Adipocyte (in vitro differentiated cells): ENCODE results near the gene CYP24A1.

ENCODE experiments used
- DNase-seq: peaks from one replicate; pipeline ENCODE4 v3.0.0-alpha.2; 2015; ENCODE audit warnings: low read depth
- H3K27me3 ChIP-seq: replicated peaks from 2 replicates; pipeline ENCODE4 v1.7.0; 2013; ENCODE audit warnings: mild to moderate bottlenecking, low read length, moderate library complexity; ENCODE audit not compliant: control insufficient read depth, insufficient read depth
- H3K36me3 ChIP-seq: 2 replicates; pipeline ENCODE4 v1.7.0; 2013; ENCODE audit warnings: low read length, mild to moderate bottlenecking, moderate library complexity; ENCODE audit not compliant: control insufficient read depth, insufficient read depth, severe bottlenecking
- H3K4me1 ChIP-seq: 2 replicates; pipeline ENCODE4 v1.7.0; 2013; ENCODE audit warnings: mild to moderate bottlenecking, low read length, moderate library complexity; ENCODE audit not compliant: control insufficient read depth, insufficient read depth
- H3K4me3 ChIP-seq: 2 replicates; pipeline ENCODE4 v1.7.0; 2013; ENCODE audit warnings: mild to moderate bottlenecking, low read length, moderate library complexity
- H3K9ac ChIP-seq: 2 replicates; pipeline ENCODE4 v1.7.0; 2013; ENCODE audit warnings: mild to moderate bottlenecking, low read length, moderate library complexity
- H3K9me3 ChIP-seq: 2 replicates; pipeline ENCODE4 v1.7.0; 2013; ENCODE audit warnings: mild to moderate bottlenecking, low read length, moderate library complexity; ENCODE audit not compliant: control insufficient read depth

Gene CYP24A1

DNA sequence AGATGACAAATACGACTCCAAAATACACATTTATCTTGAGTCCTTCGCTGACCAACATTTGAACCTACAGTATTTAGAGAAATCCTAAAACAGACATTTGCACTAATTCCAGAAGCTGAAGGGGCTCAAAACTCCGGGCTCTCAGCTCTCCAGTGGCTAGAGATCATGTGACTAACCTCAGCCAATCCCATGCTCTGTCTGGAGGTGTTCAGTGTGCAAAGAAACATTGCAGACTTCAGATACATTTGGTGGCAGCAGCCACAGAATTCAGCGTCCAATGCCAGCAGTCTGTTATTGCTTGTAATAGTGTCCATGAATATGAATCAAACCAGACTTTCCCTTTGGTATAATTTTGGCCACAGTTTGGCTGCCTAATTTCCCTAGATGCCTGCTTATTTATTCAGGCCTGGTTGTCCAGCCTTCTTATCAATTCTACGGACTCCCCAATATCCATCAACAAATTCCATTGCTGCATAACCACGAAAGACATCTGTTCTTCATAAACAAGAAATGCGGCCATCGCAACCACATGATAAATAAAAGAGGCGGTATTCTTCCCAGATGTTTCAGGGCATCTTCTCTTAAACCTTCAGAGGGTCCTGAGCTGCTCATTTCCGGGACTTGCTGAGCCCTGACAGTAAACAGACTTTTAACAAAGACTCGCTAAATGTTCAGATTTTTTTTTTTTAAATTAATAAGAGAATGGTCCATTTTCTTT, 14.5 kb upstream of the CYP24A1 start:
- Histone ChIP-seq H3K36me3 (no peaks in the 10 kb centered on the region), H3K4me3 (no peak overlapping the region), H3K27me3 (peaks cover 18% of the 10 kb centered on the region), H3K9me3 (no peaks in the 10 kb centered on the region), H3K4me1 (no peaks in the 10 kb centered on the region), H3K9ac (no peak overlapping the region)
- DNase-seq = no peak

DNA sequence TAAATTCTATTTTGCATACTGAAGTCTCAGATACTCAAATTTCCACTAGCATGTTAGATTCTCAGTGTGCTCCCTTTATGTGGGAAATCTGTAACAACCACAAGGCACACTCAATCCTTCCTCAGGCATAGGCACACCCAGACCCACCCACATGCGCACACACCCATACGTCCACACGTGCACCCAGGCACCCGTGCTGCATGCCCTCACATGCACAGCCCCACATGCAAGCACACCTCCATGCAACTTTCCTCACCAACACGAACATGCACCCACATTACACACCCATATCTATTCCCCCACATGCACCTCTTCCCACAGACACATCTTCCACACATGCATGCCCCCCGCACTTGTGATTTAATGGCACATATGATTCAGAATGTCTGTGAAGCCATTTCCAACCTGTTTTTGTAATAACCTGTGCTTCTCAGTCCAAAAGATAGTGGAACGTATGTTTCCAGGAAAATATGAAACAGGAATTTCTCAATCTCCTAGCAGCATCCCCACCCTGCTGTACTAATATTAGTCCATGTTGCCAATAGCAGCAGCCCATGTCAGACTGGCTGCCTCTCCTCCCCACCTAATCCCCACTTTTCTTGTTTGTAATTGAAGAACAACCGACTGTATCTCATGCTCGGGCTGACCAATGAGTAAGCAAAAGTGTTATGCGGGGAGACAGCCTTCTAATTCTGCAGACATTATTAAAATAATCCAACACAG, 11.3 kb upstream of the CYP24A1 start:
- no peaks in the 10 kb centered on the region for H3K36me3 ChIP-seq
- DNase-seq = no peak
- H3K4me3 ChIP-seq = no peak overlapping the region

DNA sequence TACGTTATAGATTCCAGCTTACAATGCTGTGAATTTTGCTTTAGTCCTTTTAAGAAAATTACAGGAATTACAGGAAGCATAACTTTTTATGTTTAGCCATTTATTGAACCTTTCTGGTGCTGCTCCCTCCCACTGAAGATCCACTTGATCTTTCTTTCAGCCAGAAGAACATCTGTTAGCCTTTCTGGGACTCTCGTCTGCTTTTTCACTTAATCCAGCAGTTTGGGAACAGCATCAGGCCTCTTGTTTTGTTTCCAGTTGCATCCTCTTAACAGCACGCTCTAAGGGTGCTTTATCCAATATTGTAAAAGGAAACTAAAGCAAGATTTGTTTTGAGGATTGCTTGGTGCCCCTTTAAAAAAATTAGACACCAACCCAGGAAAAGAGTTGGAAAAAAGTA, 10.3 kb upstream of the CYP24A1 start:
- Histone ChIP-seq H3K27me3 (peaks cover 27% of the 10 kb centered on the region), H3K4me3 (no peak overlapping the region), H3K9me3 (no peaks in the 10 kb centered on the region), H3K9ac (no peak overlapping the region), H3K36me3 (no peaks in the 10 kb centered on the region), H3K4me1 (no peaks in the 10 kb centered on the region)
- DNase-seq = no peak

More for the DNA sequence above, 11.3 kb upstream of the CYP24A1 start:
- Histone ChIP-seq H3K4me1 (no peaks in the 10 kb centered on the region), H3K27me3 (peaks cover 27% of the 10 kb centered on the region), H3K9ac (no peak overlapping the region), H3K9me3 (no peaks in the 10 kb centered on the region)

DNA sequence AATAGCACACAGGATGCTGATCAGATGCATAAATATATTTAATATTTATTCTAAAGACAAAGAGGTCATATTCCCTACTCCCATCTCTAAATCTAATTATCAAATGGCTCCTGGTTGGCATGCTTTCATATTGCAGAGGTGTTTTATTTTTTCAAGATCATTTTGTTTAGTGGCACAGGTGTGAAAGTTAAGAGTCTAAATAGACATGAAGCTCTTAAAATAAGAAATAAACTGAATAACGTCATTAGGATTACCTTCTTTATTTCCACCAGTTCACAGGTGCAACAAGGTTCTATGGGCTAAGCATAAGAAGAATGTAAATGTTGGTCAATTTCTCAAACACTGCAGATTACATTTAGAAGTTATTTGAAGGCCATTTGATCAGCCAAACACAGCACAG, 7.1 kb upstream of the CYP24A1 start:
- Histone ChIP-seq H3K9ac (no peak overlapping the region), H3K4me3 (no peak overlapping the region), H3K27me3 (peaks cover 24% of the 10 kb centered on the region), H3K36me3 (no peaks in the 10 kb centered on the region), H3K9me3 (no peaks in the 10 kb centered on the region), H3K4me1 (no peaks in the 10 kb centered on the region)
- DNase-seq = no peak

DNA sequence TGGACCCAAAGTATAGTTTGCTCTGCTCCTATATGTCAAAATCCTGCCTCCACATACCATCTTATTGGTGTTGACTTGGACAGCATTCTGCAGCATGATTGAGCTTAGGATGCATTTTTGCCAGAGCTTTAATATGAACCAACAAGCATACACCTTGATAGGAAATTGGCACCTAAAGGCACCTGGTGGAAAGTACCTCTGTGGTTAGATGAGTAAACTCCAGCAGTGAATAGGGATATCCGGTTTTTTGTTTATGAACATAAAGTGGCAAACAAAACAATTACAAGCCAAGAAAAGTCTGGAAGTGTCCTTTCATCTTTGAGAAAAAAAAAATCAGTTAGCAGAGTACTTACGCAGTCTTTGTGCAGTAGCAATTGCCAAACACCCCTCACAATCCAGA, 6.2 kb upstream of the CYP24A1 start:
- H3K4me3 ChIP-seq = no peak overlapping the region
- no peak for DNase-seq
- H3K27me3 ChIP-seq = peaks cover 24% of the 10 kb centered on the region
- no peak overlapping the region for H3K9ac ChIP-seq
- H3K36me3 ChIP-seq = no peaks in the 10 kb centered on the region
- H3K4me1 ChIP-seq = peaks cover under 1% of the 10 kb centered on the region
- no peaks in the 10 kb centered on the region for H3K9me3 ChIP-seq

DNA sequence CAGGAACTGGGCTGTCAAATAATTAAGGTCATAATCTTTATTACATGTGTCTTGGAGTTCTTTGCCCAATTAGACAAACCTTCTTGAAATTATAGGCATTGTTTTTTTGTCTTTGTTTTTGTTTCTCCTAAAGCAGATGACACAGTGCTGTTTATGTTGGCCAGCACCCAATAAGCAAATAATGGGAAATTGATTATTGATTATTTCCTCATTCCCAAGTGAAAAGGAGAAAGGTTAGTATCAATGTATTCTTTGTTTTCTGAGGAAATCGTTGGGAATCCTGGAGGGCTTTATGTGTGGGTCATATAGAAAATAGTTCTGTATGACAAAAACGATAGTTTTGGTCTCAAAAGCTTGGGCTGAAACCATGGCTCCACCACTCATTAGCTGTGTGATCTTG, 4.5 kb upstream of the CYP24A1 start:
- no peaks in the 10 kb centered on the region for H3K36me3 ChIP-seq
- H3K9ac ChIP-seq = no peak overlapping the region
- H3K27me3 ChIP-seq = peaks cover 28% of the 10 kb centered on the region

DNA sequence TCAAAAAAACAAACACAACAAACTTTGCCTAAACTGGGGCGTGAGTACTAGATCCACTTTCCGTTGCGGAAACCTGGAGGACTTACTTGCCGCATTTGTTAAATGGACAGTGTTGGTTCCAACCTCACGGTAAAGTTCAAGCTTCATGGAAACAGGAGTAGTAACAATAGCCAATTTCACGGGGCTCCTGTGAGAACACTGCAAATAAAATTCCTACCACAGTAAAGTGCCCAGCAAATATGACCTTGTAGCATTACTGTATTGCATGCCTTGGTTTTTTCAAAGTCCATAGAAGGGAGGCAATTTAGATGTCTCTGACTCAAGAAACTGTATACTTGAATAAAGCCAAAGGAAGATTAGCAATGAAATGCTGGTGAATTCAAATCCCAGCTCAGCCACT, 3.6 kb upstream of the CYP24A1 start:
- Histone ChIP-seq H3K9ac (no peak overlapping the region), H3K4me3 (no peak overlapping the region), H3K27me3 (peaks cover 31% of the 10 kb centered on the region), H3K36me3 (no peaks in the 10 kb centered on the region), H3K4me1 (peaks cover 7% of the 10 kb centered on the region), H3K9me3 (no peaks in the 10 kb centered on the region)
- DNase-seq = no peak

More for the DNA sequence above, 4.5 kb upstream of the CYP24A1 start:
- DNase-seq = no peak
- H3K4me1 ChIP-seq = peaks cover 7% of the 10 kb centered on the region
- no peak overlapping the region for H3K4me3 ChIP-seq
- H3K9me3 ChIP-seq = no peaks in the 10 kb centered on the region

DNA sequence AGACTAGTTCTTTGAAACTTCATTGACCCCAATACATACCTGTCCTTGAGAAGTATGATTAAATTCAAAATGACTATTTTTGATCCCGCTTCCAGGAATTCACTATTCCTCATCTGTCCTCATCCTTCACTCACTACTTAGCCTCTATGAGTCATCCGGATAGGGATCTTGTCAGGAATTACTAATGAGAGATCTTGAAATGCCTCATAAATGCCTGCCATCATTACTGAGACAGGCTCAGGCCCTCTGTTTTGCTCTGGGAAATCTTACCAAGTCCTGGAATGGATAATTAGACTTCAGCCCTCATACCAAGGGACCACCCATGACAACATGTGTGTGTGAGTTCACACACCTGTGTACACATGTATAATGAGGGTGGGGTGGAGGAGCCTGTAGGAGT, 2.8 kb upstream of the CYP24A1 start:
- no peak for DNase-seq
- no peak overlapping the region for H3K4me3 ChIP-seq
- H3K36me3 ChIP-seq = no peaks in the 10 kb centered on the region
- H3K27me3 ChIP-seq = peaks cover 34% of the 10 kb centered on the region
- no peaks in the 10 kb centered on the region for H3K9me3 ChIP-seq
- peaks cover 7% of the 10 kb centered on the region for H3K4me1 ChIP-seq
- no peak overlapping the region for H3K9ac ChIP-seq

DNA sequence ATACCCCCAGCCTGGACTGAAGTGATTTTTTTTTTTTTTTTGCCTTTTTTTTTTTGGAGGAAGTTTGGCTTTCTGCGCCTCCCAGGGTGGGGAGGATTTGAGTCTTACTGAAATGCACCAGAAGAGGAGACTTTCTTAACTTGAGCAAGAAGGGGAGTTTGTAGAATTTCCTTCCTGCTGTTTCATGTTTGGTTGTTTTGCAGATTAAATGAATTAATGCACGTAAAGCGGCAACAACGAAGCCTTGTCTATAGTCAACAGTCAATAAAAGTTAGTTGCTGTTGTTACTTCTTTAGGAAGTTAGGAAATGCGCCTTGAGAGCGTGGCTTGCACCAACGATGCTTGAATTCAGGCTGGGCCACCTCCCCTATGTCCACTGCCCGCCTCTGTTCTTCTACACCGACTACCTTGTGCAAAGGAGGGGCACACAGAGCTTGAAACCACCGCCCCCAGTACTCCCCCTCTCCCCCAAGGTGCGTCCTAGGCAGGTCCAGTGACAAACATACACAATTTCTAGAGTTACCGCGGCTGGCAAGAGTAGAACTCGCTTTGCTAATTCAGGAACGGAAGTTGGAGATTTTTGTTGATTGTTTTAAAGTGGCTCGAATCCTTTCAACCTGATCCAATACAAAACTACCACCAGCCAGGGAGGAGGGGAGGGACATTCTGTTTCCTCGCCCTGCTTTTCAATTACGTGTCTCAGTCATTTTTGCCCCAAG, 830 bp upstream of the CYP24A1 start:
- Histone ChIP-seq H3K4me3 (peak overlapping the region; percentile 39), H3K4me1 (peaks cover 7% of the 10 kb centered on the region), H3K9ac (no peak overlapping the region), H3K9me3 (no peaks in the 10 kb centered on the region), H3K36me3 (no peaks in the 10 kb centered on the region), H3K27me3 (peaks cover 49% of the 10 kb centered on the region)
- DNase-seq = no peak

DNA sequence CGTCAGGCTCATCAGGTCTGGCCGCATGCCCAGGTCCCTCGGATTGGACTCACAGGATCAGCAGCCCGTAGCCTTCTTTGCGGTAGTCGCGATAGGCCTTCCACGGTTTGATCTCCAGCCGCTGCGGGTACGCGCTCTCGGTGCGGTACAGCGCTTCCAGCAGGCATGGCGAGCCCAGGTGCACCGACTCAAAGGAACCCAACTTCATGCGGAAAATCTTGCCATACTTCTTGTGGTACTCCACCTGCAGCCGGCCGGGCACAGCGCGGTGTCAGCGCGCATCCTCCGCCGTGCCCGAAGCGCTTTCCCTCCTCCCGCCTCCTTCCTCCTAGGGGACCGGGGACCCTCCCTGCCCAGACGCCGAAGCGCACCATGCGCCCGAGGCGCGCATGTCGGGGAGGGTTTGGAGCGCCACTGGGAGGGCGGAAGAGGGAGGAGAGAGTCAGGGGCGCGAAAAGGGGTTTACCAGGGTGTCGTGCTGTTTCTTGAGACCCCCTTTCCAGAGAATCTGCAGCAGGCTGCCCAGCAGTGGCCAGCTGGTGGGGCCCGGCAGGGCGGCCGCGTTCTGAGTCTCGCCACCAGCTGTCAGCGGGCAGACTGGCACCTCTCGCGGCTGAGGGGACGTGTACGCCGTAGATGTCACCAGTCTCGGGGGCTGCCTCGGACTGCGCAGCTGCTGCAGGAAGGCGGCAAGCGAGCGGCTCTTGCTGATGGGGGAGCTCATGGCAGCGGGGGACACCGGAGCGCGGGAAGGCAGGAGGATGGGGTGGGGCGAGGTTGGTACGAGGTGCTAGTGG, 732 bp downstream of the CYP24A1 start:
- no peaks in the 10 kb centered on the region for H3K36me3 ChIP-seq
- H3K9ac ChIP-seq = no peak overlapping the region
- no peak overlapping the region for H3K4me3 ChIP-seq
- no peaks in the 10 kb centered on the region for H3K9me3 ChIP-seq
- DNase-seq = no peak
- H3K4me1 ChIP-seq = peaks cover 7% of the 10 kb centered on the region
- H3K27me3 ChIP-seq = peaks cover 62% of the 10 kb centered on the region

DNA sequence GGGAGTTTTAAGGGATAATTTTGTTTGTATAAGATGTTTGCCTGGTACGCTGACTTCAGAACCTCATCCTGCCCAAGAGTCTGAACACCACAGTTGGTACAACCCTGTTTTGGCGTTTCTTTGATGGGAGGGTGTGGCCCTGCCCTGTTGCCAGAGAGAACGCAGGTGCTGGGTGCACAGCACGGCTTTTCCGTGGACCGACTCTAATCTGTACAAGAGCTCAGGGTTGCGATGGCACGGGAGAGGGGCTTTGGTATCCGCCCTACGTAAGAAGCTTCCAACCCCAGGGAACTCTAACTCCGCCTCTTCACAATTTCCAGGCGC, 1.3 kb downstream of the CYP24A1 start:
- no peaks in the 10 kb centered on the region for H3K9me3 ChIP-seq
- no peak overlapping the region for H3K9ac ChIP-seq
- no peak for DNase-seq
- H3K4me3 ChIP-seq = no peak overlapping the region
- H3K36me3 ChIP-seq = no peaks in the 10 kb centered on the region
- H3K27me3 ChIP-seq = peaks cover 65% of the 10 kb centered on the region
- H3K4me1 ChIP-seq = peaks cover 7% of the 10 kb centered on the region
